GM12878 (cell line): ENCODE results near the gene PLD3. TPM values are rescaled to one million over a fixed set of nuclear protein-coding genes. Genes with fewer than 3 reads are reported as not detected.

Experiments used
- ATAC-seq: fragments of 200-7000 bp; cut with Tn5 transposase; 3 replicates; pipeline ENCODE4 v1.9.1; 2020; ENCODE audit warnings: mild to moderate bottlenecking, moderate library complexity
- BruUV-seq: library from RNA; stranded (reverse); fragments of 400-500 nt; replicated peaks from 2 replicates; lab custom pipeline; 2021; lab: Mats Ljungman, UMichigan
- CTCF ChIA-PET: fragments of 300-600 bp; sonication (Branson Sonifier 250); formaldehyde crosslinking; extraction: SDS; loops from one replicate; lab custom pipeline; 2021; ENCODE audit warnings: inconsistent platforms; lab: Yijun Ruan, JAX
- POLR2A ChIA-PET: fragments of 350-600 bp; formaldehyde crosslinking; extraction: SDS; loops from one replicate; lab custom pipeline; 2021; ENCODE audit warnings: inconsistent platforms; lab: Charles Lee
- RAD21 ChIA-PET: fragments of 300-600 bp; sonication (Branson Sonifier 250); formaldehyde crosslinking; loops from one replicate; lab custom pipeline; 2023; ENCODE audit warnings: antibody characterized with exemption; ENCODE audit not compliant: unreplicated experiment; lab: Charles Lee
- SMC1A ChIA-PET: fragments of 300-600 bp; sonication (Branson Sonifier 250); formaldehyde crosslinking; loops from one replicate; lab custom pipeline; 2023; ENCODE audit not compliant: unreplicated experiment, uncharacterized antibody; lab: Charles Lee
- DNase-seq: peaks from one replicate; pipeline ENCODE4 v3.0.0-alpha.2; 2011; ENCODE audit warnings: low read depth, low spot score
- FAIRE-seq: peaks from 3 replicates; lab custom pipeline; 2011; peaks lifted over from hg19 to GRCh38; lab: Jason Lieb, UNC
- H2AFZ ChIP-seq: 2 replicates; pipeline ENCODE4 v1.6.0; 2011; ENCODE audit warnings: low read depth, low read length, control low read depth; ENCODE audit not compliant: control insufficient read depth
- H3K27ac ChIP-seq: 2 replicates; pipeline ENCODE4 v1.5.1; 2011; ENCODE audit warnings: control low read depth; ENCODE audit not compliant: control insufficient read depth, insufficient read depth
- H3K27me3 ChIP-seq, 2 experiments: replicated peaks in 1 of 2; 2 replicates each; pipeline versions ENCODE4 v1.6.0 to v1.6.1; 2011; ENCODE audit warnings: low read length in 1 of 2; ENCODE audit not compliant: control insufficient read depth in 2 of 2, insufficient read depth in 2 of 2
- H3K36me3 ChIP-seq, 2 experiments: 2 replicates each; pipeline ENCODE4 v1.5.1; 2011; ENCODE audit warnings: low read length in 1 of 2; ENCODE audit not compliant: control insufficient read depth in 2 of 2, insufficient read depth in 2 of 2
- H3K4me1 ChIP-seq: 2 replicates; pipeline ENCODE4 v1.6.1; 2011; ENCODE audit warnings: mild to moderate bottlenecking, low read length, moderate library complexity, mixed read lengths; ENCODE audit not compliant: control insufficient read depth, insufficient read depth
- H3K4me2 ChIP-seq: 2 replicates; pipeline ENCODE4 v1.6.0; 2011; ENCODE audit warnings: control low read depth; ENCODE audit not compliant: control insufficient read depth, insufficient read depth
- H3K4me3 ChIP-seq: fragments of 200-600 bp; sonication (generic); 2 replicates; pipeline ENCODE4 v1.5.1; 2016
- H3K79me2 ChIP-seq: 2 replicates; pipeline ENCODE4 v1.6.0; 2011; ENCODE audit warnings: low read length; ENCODE audit not compliant: control insufficient read depth, insufficient read depth
- H3K9ac ChIP-seq: 2 replicates; pipeline ENCODE4 v1.8.0; 2011; ENCODE audit warnings: low read length, control low read depth, mixed read lengths; ENCODE audit not compliant: control insufficient read depth, insufficient read depth
- H3K9me3 ChIP-seq: replicated peaks from 3 replicates; pipeline ENCODE4 v1.5.1; 2011; ENCODE audit warnings: mild to moderate bottlenecking, low read length; ENCODE audit not compliant: control insufficient read depth, insufficient read depth
- H4K20me1 ChIP-seq: 2 replicates; pipeline ENCODE4 v1.6.0; 2011; ENCODE audit not compliant: control insufficient read depth, insufficient read depth
- ETV6 ChIP-seq, 2 experiments: fragments of 450-650 bp in 1 of 2; IDR thresholded peaks in 1 of 2; conservative IDR thresholded peaks in 1 of 2; 2 replicates each; pipeline ENCODE4 v1.6.1; 2014; ENCODE audit warnings: antibody characterized with exemption in 1 of 2, borderline replicate concordance in 1 of 2, low read depth in 1 of 2, mild to moderate bottlenecking in 1 of 2, moderate library complexity in 1 of 2
- RAD21 ChIP-seq: IDR thresholded peaks from 2 replicates; pipeline ENCODE4 v1.6.1; 2011; ENCODE audit warnings: mild to moderate bottlenecking, low read depth, low read length, moderate library complexity; ENCODE audit not compliant: insufficient read depth
- ZNF207 ChIP-seq: fragments of 450-650 bp; IDR thresholded peaks from 2 replicates; pipeline ENCODE4 v1.6.1; 2014; ENCODE audit warnings: antibody characterized with exemption, mild to moderate bottlenecking, borderline replicate concordance
- WGBS: methylation state at CpG from one replicate; pipeline ENCODE4 v1.1.6; 2016; ENCODE audit warnings: low lambda C conversion rate; ENCODE audit not compliant: insufficient replicate concordance, insufficient coverage; ENCODE audit errors: missing lambda C conversion rate; 5-methylcytosine and 5-hydroxymethylcytosine counted together
- in situ Hi-C: fragments of 300-500 bp; cut with MboI; formaldehyde crosslinking; loops from 9 replicates; pipeline ENCODE4 v1.14.3; 2018; ENCODE audit warnings: mixed read lengths
- intact Hi-C: fragments of 100-400 bp; cut with micrococcal nuclease; formaldehyde crosslinking; loops from one replicate; pipeline ENCODE4 v1.14.2; 2022; ENCODE audit not compliant: unreplicated experiment
- polyA plus RNA-seq, 11 experiments: library from polyadenylated mRNA; depleted of rRNA in 4 of 11; unstranded in 6 of 11; stranded (reverse) in 5 of 11; fragments of >200 nt; fragmentation: Nextera tagmentation in 4 of 11; fragmentation: Illumina TruSeq in 1 of 11; extraction: Ambion mirVana in 4 of 11; extraction: Trizol in 1 of 11; gene quantifications; 1 replicate in 1 of 11; 2 replicates in 10 of 11; pipeline versions ENCODE4 v1.2.1 to v1.2.3, GENCODE V29; 2011 to 2016; ENCODE audit warnings: inconsistent platforms in 2 of 11, missing spikeins in 2 of 11, low read depth in 1 of 11
- total RNA-seq, 4 experiments: library from RNA; depleted of rRNA in 3 of 4; stranded (reverse); fragments of >200 nt in 3 of 4; fragmentation: Illumina TruSeq in 1 of 4; extraction: Trizol in 1 of 4; gene quantifications; 2 replicates each; pipeline versions ENCODE4 v1.2.1 to v1.2.3, GENCODE V29; 2013 to 2021
- TF ChIP-seq, protein P1 (sequence below), 3 experiments: IDR thresholded peaks in 2 of 3; conservative IDR thresholded peaks in 1 of 3; 2 replicates each; pipeline ENCODE4 v1.5.1; 2011; ENCODE audit warnings: low read depth in 3 of 3, low read length in 3 of 3, mild to moderate bottlenecking in 3 of 3, control low read depth in 2 of 3, moderate library complexity in 2 of 3, inconsistent platforms in 1 of 3, mixed read lengths in 1 of 3; ENCODE audit not compliant: control insufficient read depth in 2 of 3, insufficient read depth in 1 of 3; ENCODE audit errors: extremely low read depth in 1 of 3
- TF ChIP-seq, protein P2 (sequence below): fragments of 450-650 bp; IDR thresholded peaks from 2 replicates; pipeline ENCODE4 v1.6.1; 2017; ENCODE audit warnings: mild to moderate bottlenecking, moderate library complexity

Gene PLD3
- total and polyA plus RNA-seq, 10 of the 15 experiments (the other 5 are each of a cell fraction or from before 2014, with no cell fraction given): 1.3 to 134 (median 72.7) TPM

DNA sequence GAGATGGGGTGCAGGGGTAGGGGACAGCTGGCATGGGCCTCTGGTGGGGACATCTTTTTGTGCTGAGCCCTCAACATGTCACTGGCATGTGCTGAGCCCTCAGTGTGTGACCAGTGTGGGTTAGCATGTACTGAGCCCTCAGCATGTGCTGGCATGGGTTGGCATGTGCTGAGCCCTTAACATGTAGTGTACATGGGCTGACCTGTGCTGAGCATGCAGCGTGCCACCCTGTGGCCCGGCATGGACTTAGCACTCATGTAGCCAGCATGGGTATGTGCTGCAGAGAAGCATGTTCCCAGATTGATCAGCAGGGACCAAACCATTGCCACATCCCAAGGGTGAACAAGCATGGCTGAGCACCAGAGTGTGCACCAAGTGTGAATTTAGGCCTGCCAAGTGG, 30.0 kb downstream of the PLD3 start:
- TF ChIP-seq, protein P1, sequence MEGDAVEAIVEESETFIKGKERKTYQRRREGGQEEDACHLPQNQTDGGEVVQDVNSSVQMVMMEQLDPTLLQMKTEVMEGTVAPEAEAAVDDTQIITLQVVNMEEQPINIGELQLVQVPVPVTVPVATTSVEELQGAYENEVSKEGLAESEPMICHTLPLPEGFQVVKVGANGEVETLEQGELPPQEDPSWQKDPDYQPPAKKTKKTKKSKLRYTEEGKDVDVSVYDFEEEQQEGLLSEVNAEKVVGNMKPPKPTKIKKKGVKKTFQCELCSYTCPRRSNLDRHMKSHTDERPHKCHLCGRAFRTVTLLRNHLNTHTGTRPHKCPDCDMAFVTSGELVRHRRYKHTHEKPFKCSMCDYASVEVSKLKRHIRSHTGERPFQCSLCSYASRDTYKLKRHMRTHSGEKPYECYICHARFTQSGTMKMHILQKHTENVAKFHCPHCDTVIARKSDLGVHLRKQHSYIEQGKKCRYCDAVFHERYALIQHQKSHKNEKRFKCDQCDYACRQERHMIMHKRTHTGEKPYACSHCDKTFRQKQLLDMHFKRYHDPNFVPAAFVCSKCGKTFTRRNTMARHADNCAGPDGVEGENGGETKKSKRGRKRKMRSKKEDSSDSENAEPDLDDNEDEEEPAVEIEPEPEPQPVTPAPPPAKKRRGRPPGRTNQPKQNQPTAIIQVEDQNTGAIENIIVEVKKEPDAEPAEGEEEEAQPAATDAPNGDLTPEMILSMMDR (IDR thresholded peaks at IDR 0.05 in 2 of 3, conservative IDR thresholded peaks at IDR 0.05 in 1 of 3; ENCODE audit: control insufficient read depth in 2 of 3, extremely low read depth in 1 of 3, insufficient read depth in 1 of 3, low read depth in 3 of 3, low read length in 3 of 3): peak in 1 of 3 experiments; percentile 18; a peak in 2 of 6 replicates
- no peak for TF ChIP-seq RAD21
- DNase-seq (no peak), FAIRE-seq (no peak), ATAC-seq (peak; percentile 73)
- no peak overlapping the region for H3K9ac ChIP-seq
- no peaks in the 10 kb centered on the region for H3K79me2 ChIP-seq
- ChIA-PET CTCF (interaction anchor here (0.6 kb wide), 1 partner anchor 26 kb away, joined by 3 read pairs; no protein-coding TSS in a partner anchor), RAD21 (no interaction called here), SMC1A (no interaction called here), POLR2A (no interaction called here)
- WGBS: 100% methylated on average over 2 of the region's 2 CpGs
- H3K4me3 ChIP-seq: no peak overlapping the region
- no peaks in the 10 kb centered on the region for H3K4me1 ChIP-seq
- H3K9me3 ChIP-seq: no peaks in the 10 kb centered on the region
- in situ Hi-C loops (no loop called here), intact Hi-C loops (no loop called here)
- no peaks in the 10 kb centered on the region for H4K20me1 ChIP-seq
- no TSS peak for BruUV-seq
- no peaks in the 10 kb centered on the region for H3K36me3 ChIP-seq
- H2AFZ ChIP-seq: no peak overlapping the region
- no peak overlapping the region for H3K27ac ChIP-seq
- H3K4me2 ChIP-seq: no peak overlapping the region
- H3K27me3 ChIP-seq: no peaks in the 10 kb centered on the region

DNA sequence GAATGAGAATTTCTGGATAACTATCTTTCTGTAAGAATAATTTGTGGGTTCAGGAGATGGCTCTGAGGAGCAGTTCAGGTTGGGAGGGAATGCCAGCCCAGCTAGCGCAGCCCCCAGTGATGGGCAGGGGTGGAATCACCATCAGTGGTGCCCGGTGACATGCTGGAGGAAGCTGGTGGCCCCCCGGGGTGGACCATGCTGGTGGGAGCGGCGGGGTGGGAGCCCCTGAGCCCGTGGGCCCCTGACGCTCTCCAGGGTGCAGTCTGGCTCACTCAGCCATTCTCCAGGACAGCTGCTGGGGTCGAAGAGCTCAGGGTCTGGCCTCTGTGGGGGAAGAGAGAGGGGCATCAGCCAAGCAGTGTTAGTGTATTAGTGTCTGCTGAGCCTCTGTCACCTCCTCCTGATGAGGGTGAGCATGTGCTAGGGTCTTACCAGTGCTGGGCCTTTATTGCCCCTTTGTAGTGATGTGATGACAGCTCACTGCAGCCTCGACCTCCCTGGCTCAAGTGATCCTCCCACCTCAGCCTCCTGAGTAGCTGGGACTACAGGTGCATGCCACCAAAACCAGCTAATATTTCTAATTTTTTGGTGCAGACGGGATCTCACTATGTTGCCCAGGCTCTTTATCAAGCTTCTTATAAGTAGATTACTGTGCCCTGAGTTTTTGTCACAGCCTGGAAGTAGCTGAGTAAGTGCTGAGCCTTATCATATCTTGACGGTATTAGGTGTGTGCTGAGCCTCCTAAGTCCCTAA, 31.1 kb downstream of the PLD3 start:
- SMC1A ChIA-PET: no interaction called here
- TF ChIP-seq ETV6 (conservative IDR thresholded peaks at IDR 0.05 in 1 of 2, IDR thresholded peaks at IDR 0.05 in 1 of 2; ENCODE audit: borderline replicate concordance in 1 of 2, low read depth in 1 of 2) (no peak), ZNF207 (no peak)
- TF ChIP-seq, protein P2, sequence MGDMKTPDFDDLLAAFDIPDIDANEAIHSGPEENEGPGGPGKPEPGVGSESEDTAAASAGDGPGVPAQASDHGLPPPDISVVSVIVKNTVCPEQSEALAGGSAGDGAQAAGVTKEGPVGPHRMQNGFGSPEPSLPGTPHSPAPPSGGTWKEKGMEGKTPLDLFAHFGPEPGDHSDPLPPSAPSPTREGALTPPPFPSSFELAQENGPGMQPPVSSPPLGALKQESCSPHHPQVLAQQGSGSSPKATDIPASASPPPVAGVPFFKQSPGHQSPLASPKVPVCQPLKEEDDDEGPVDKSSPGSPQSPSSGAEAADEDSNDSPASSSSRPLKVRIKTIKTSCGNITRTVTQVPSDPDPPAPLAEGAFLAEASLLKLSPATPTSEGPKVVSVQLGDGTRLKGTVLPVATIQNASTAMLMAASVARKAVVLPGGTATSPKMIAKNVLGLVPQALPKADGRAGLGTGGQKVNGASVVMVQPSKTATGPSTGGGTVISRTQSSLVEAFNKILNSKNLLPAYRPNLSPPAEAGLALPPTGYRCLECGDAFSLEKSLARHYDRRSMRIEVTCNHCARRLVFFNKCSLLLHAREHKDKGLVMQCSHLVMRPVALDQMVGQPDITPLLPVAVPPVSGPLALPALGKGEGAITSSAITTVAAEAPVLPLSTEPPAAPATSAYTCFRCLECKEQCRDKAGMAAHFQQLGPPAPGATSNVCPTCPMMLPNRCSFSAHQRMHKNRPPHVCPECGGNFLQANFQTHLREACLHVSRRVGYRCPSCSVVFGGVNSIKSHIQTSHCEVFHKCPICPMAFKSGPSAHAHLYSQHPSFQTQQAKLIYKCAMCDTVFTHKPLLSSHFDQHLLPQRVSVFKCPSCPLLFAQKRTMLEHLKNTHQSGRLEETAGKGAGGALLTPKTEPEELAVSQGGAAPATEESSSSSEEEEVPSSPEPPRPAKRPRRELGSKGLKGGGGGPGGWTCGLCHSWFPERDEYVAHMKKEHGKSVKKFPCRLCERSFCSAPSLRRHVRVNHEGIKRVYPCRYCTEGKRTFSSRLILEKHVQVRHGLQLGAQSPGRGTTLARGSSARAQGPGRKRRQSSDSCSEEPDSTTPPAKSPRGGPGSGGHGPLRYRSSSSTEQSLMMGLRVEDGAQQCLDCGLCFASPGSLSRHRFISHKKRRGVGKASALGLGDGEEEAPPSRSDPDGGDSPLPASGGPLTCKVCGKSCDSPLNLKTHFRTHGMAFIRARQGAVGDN: no peak

More for the DNA sequence above, 31.1 kb downstream of the PLD3 start:
- Histone ChIP-seq H3K9ac (no peak overlapping the region), H3K27me3 (no peaks in the 10 kb centered on the region), H2AFZ (no peak overlapping the region), H3K4me3 (no peak overlapping the region), H3K27ac (no peak overlapping the region), H3K36me3 (no peaks in the 10 kb centered on the region), H3K79me2 (no peaks in the 10 kb centered on the region), H3K4me2 (no peak overlapping the region), H4K20me1 (no peaks in the 10 kb centered on the region), H3K4me1 (no peaks in the 10 kb centered on the region), H3K9me3 (no peaks in the 10 kb centered on the region)
- 57% methylated on average over 8 of the region's 11 CpGs for WGBS
- BruUV-seq: no TSS peak
- no peak for DNase-seq
- POLR2A ChIA-PET: no interaction called here
- RAD21 ChIA-PET: interaction anchor here (1.5 kb wide), 1 partner anchor 74 kb away, joined by 5 read pairs; no protein-coding TSS in a partner anchor
- intact Hi-C loops: no loop called here
- CTCF ChIA-PET: interaction anchor here (1.1 kb wide), 2 partner anchors 74 to 239 kb away, joined by 3 to 4 read pairs; no protein-coding TSS in a partner anchor
- ATAC-seq: no peak
- in situ Hi-C loops: no loop called here
- FAIRE-seq: no peak
